Measurements from ENCODE around the gene C10orf105.

DNA sequence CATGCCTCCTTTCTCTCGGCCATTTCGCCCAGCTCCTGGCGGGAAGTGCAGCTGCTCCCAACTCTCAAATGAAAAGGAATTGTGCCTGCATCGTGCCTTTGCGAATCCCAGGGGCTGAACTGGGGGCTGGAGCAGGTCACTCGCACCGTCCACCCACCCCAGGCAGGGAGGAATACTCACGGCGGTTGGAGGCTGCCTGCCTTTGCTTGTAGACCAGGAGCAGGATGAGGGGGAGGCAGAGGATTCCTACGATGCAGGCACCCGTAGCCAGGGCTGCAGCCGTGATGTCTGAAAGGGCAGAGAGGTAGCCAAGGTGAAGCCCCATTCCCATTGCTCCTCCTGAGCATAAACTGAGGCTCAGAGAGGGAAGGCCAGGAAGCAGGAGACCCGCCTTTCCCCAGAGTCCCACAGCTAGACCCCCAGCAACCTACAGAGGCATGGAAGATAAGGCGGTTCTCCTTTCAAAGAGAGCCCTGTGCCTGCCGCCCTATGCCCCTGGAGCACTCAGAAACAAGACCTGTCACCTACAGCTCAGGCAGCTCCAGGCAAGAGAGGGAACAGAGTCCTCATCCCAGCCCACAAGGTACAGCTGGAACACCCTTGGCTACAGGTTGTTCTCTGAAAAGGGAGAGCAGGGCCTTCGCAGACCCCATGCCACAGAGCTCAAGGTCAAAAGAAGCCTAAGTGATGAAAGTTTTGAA, 35.8 kb upstream of the C10orf105 start:
- no peak for TF ChIP-seq CTCF (IDR thresholded peaks at IDR 0.05)
- no peak for TF ChIP-seq POLR2A (IDR thresholded peaks at IDR 0.05)

Data from heart left ventricle (tissue), 13 donors.